Suprapubic skin (tissue), 4 donors: ENCODE measurements around the gene LIPC. TPM values are rescaled to one million over a fixed set of nuclear protein-coding genes. Genes with fewer than 3 reads are reported as not detected.
A peak's percentile ranks its signal among the peaks of the same experiment; 100 is the strongest.

Source experiments
- DNase-seq, 2 donors: peaks; one replicate each; pipeline ENCODE4 v3.0.0-alpha.2; 2019; ENCODE audit warnings: low spot score in 2 of 2
- H3K27ac ChIP-seq: fragments of 200-600 bp; sonication (generic); one replicate; pipeline ENCODE4 v1.5.1; 2019
- H3K27me3 ChIP-seq: fragments of 200-600 bp; sonication (generic); one replicate; pipeline ENCODE4 v1.5.1; 2019
- H3K36me3 ChIP-seq: fragments of 200-600 bp; sonication (generic); one replicate; pipeline ENCODE4 v1.5.1; 2019
- H3K4me1 ChIP-seq: fragments of 200-600 bp; sonication (generic); one replicate; pipeline ENCODE4 v1.5.1; 2019
- H3K4me3 ChIP-seq: fragments of 200-600 bp; sonication (generic); one replicate; pipeline ENCODE4 v1.5.1; 2019; ENCODE audit warnings: mild to moderate bottlenecking
- H3K9me3 ChIP-seq: fragments of 200-600 bp; sonication (generic); one replicate; pipeline ENCODE4 v1.5.1; 2019
- EP300 ChIP-seq: sonication (generic); formaldehyde crosslinking; IDR thresholded peaks from one replicate; pipeline ENCODE4 v1.6.1; 2017; ENCODE audit warnings: antibody characterized with exemption
- POLR2A ChIP-seq, 2 donors: fragments of 450-650 bp; IDR thresholded peaks; one replicate each; pipeline ENCODE4 v1.6.1; 2017; ENCODE audit warnings: antibody characterized with exemption in 2 of 2, mild to moderate bottlenecking in 2 of 2, moderate library complexity in 2 of 2
- POLR2AphosphoS5 ChIP-seq, 3 donors: sonication (generic); formaldehyde crosslinking; IDR thresholded peaks; one replicate each; pipeline ENCODE4 v1.6.1; 2017; ENCODE audit warnings: antibody characterized with exemption in 3 of 3
- WGBS: methylation state at CpG from one replicate; pipeline ENCODE4 v1.1.5; 2018; 5-methylcytosine and 5-hydroxymethylcytosine counted together
- total RNA-seq, 4 donors: library from RNA; depleted of rRNA; stranded (reverse); fragments of >200 nt; gene quantifications; one replicate each; pipeline ENCODE4 v1.1.0, GENCODE V29; 2016
- TF ChIP-seq, protein P1 (sequence below), 2 donors: fragments of 200-600 bp in 1 of 2; fragments of 450-650 bp in 1 of 2; sonication (generic) in 1 of 2; IDR thresholded peaks; one replicate each; pipeline ENCODE4 v1.5.1; 2016 to 2019; ENCODE audit warnings: antibody characterized with exemption in 2 of 2, mild to moderate bottlenecking in 1 of 2, moderate library complexity in 1 of 2

The LIPC gene
- total RNA-seq, 4 donors from 2014 or later = 0.26 to 0.96 TPM; not detected in 2

DNA sequence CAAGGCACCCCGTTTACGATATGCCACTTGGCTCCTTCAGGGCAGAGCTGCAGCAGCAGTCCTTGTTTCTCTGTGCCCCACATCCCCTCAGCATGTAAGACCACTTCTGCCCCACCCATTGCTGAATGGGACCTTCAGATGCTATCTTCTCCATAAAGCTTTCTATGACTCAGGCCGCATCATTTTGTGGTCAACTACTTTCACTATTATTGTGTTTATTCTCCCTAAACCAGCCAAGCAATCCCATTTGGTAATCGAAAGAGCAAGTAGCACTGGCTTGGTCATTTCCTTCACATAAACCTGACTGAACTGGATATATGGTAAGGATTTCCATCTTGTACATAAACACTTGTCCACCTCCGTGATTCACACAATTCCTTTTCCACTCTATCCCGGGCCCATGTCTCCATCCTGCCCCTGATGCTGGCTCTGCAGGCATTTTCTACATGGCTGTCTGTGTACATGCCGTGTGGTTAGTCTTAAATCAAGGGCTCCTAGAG, 25.7 kb downstream of the LIPC start:
- Histone ChIP-seq H3K36me3 (no peaks in the 10 kb centered on the region), H3K4me1 (peaks cover 14% of the 10 kb centered on the region), H3K27ac (no peak overlapping the region), H3K9me3 (no peaks in the 10 kb centered on the region), H3K27me3 (no peaks in the 10 kb centered on the region), H3K4me3 (no peak overlapping the region)
- 72% methylated on average over 7 of the region's 7 CpGs for WGBS
- TF ChIP-seq POLR2A (IDR thresholded peaks at IDR 0.05) (no peak), EP300 (no peak), POLR2AphosphoS5 (IDR thresholded peaks at IDR 0.05) (no peak)
- TF ChIP-seq, protein P1, sequence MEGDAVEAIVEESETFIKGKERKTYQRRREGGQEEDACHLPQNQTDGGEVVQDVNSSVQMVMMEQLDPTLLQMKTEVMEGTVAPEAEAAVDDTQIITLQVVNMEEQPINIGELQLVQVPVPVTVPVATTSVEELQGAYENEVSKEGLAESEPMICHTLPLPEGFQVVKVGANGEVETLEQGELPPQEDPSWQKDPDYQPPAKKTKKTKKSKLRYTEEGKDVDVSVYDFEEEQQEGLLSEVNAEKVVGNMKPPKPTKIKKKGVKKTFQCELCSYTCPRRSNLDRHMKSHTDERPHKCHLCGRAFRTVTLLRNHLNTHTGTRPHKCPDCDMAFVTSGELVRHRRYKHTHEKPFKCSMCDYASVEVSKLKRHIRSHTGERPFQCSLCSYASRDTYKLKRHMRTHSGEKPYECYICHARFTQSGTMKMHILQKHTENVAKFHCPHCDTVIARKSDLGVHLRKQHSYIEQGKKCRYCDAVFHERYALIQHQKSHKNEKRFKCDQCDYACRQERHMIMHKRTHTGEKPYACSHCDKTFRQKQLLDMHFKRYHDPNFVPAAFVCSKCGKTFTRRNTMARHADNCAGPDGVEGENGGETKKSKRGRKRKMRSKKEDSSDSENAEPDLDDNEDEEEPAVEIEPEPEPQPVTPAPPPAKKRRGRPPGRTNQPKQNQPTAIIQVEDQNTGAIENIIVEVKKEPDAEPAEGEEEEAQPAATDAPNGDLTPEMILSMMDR (IDR thresholded peaks at IDR 0.05) = no peak
- DNase-seq = peak in 1 of 2 donors; percentile 9

DNA sequence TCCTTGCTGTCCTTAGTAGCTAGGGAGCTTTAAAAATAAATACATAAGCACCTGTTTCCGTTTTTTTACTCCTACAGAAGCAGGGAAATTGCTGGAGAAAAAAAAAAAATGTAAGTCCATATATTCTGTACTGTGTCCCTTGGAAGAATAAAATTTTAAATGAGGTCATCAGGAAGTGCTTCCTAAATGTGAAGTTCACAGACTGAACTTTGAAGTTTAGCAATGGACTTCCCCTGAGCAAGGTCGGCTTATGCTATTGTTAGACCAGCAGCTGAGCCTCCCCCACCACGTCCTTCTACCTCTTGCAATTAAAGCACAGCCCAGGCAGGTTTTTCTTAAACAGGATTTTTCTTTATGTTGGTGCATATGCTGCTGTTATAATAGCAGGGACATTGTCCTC, 26.3 kb downstream of the LIPC start:
- H3K27ac ChIP-seq = no peak overlapping the region
- no peaks in the 10 kb centered on the region for H3K27me3 ChIP-seq
- DNase-seq = peak in 1 of 2 donors; percentile 36
- no peak overlapping the region for H3K4me3 ChIP-seq
- TF ChIP-seq POLR2AphosphoS5 (IDR thresholded peaks at IDR 0.05) (no peak), POLR2A (IDR thresholded peaks at IDR 0.05) (no peak), EP300 (no peak)
- TF ChIP-seq, protein P1 (IDR thresholded peaks at IDR 0.05) = no peak
- no peaks in the 10 kb centered on the region for H3K9me3 ChIP-seq
- peaks cover 14% of the 10 kb centered on the region for H3K4me1 ChIP-seq
- WGBS = 73% methylated on average over 3 of the region's 3 CpGs
- no peaks in the 10 kb centered on the region for H3K36me3 ChIP-seq

DNA sequence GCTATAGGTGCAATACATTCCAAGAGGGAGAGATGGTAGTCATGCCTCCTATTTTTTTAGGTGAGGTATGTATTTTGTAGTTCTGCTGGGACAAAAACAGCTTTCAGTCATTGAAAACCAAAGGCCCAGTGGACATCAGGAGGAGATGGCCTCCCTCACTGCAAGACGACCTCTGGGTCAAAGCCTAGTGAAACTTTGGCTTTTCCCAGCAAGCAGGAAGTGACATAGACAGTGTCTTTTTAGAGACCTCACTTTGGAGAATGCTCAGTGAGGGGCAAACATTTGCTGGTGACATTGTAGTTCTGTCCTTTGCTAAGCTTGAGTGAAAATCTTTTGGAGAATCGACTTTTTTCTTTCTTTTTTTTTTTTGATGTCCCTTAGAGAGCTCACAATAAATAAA, 27.3 kb downstream of the LIPC start:
- Histone ChIP-seq H3K27me3 (no peaks in the 10 kb centered on the region), H3K4me1 (peaks cover 14% of the 10 kb centered on the region), H3K4me3 (no peak overlapping the region), H3K9me3 (no peaks in the 10 kb centered on the region), H3K27ac (peak overlapping the region; percentile 29), H3K36me3 (no peaks in the 10 kb centered on the region)
- DNase-seq = peak in 1 of 2 donors; percentile 19
- TF ChIP-seq, protein P1 (IDR thresholded peaks at IDR 0.05) = no peak
- TF ChIP-seq EP300 (no peak), POLR2A (IDR thresholded peaks at IDR 0.05) (no peak), POLR2AphosphoS5 (IDR thresholded peaks at IDR 0.05) (no peak)
- 74% methylated on average over 2 of the region's 2 CpGs for WGBS

DNA sequence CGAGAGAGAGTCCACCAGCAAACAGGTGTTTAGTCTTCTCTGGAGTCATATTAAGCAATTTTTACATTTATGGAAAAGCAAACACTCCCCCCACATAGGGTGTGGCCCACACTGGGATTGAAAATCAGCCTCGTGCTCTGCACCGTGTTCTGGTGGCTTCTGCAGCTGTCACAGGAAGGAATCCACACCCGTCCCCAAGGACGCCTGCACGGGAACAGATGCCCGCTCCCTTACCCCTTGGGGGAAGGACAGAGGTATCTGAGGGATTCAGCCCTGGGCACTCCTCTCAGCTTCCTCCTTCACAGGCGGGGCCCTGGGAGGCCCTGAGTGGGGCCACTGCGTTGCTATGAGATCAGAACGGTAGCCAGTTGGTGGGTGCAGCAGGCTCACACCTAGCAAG, 27.8 kb downstream of the LIPC start:
- DNase-seq = peak in 1 of 2 donors; percentile 68
- H3K27ac ChIP-seq = peak overlapping the region; percentile 29

DNA sequence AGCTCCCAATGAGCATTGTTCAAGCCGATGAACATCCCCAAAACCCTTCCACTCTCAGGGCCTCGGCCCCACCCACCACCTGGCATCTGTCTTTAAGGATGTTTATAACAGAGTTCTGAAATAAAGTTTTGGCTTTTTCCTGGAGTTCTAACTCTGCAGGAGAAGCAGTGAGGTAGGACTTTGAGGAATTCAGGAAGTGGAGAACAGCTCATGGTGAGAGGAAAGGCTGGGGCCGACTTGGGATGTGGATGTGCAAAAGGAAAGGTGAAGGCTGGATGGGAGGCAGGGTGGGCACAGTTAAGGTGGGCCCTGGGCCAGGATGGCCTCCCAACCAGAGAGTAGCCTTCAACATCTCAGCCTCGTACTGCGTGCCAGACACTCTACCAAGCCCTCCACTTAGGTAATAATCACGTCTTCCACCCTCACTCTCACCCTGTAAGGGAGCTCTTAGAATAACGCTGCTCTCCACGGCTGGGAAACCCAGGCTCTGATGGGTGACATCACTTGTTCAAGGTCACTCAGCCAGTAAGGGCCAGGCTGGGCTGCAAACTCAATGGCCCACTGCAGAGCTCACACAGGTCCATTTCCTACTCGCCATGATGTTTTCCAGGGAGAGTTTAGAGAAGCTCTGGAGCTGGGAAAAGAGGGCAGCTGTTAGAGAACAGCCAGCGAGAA, 28.5 kb downstream of the LIPC start:
- no peak overlapping the region for H3K4me3 ChIP-seq
- WGBS = 88% methylated on average over 10 of the region's 10 CpGs
- TF ChIP-seq, protein P1 (IDR thresholded peaks at IDR 0.05) = no peak
- TF ChIP-seq POLR2AphosphoS5 (IDR thresholded peaks at IDR 0.05) = no peak
- TF ChIP-seq POLR2A (IDR thresholded peaks at IDR 0.05) = no peak
- no peak for TF ChIP-seq EP300

More for the DNA sequence above, 27.8 kb downstream of the LIPC start:
- Histone ChIP-seq H3K4me1 (peaks cover 11% of the 10 kb centered on the region), H3K36me3 (no peaks in the 10 kb centered on the region), H3K27me3 (no peaks in the 10 kb centered on the region), H3K4me3 (no peak overlapping the region), H3K9me3 (no peaks in the 10 kb centered on the region)
- TF ChIP-seq EP300 (no peak), POLR2AphosphoS5 (IDR thresholded peaks at IDR 0.05) (peak in 1 of 3 donors; percentile 11), POLR2A (IDR thresholded peaks at IDR 0.05) (no peak)
- TF ChIP-seq, protein P1 (IDR thresholded peaks at IDR 0.05) = no peak
- WGBS = 56% methylated on average over 9 of the region's 10 CpGs

More for the DNA sequence above, 28.5 kb downstream of the LIPC start:
- H3K36me3 ChIP-seq = no peaks in the 10 kb centered on the region
- H3K9me3 ChIP-seq = no peaks in the 10 kb centered on the region
- peaks cover 11% of the 10 kb centered on the region for H3K4me1 ChIP-seq
- peak overlapping the region; percentile 29 for H3K27ac ChIP-seq
- peak in 1 of 2 donors; percentile 46 for DNase-seq
- H3K27me3 ChIP-seq = no peaks in the 10 kb centered on the region
